Mesodermal cell (in vitro differentiated cells): ENCODE results near the gene BNIP2.
"Not testable (repeated sequence)": the region's sequence is repeated elsewhere in the genome, so short reads cannot be mapped to it uniquely, and the experiment has no call there.

ENCODE experiments used
- H3K27ac ChIP-seq: 2 replicates; pipeline ENCODE4 v1.7.0; 2013; ENCODE audit warnings: mild to moderate bottlenecking, low read depth, low read length, moderate library complexity; ENCODE audit not compliant: severe bottlenecking
- H3K36me3 ChIP-seq: 2 replicates; pipeline ENCODE4 v1.7.1; 2013; ENCODE audit warnings: mild to moderate bottlenecking, low read length, moderate library complexity; ENCODE audit not compliant: control insufficient read depth, insufficient read depth
- H3K4me1 ChIP-seq: one replicate; pipeline ENCODE4 v1.7.1; 2013; ENCODE audit warnings: mild to moderate bottlenecking, low read length; ENCODE audit not compliant: insufficient read depth, control insufficient read depth, poor library complexity, severe bottlenecking
- H3K4me3 ChIP-seq: 2 replicates; pipeline ENCODE4 v1.7.0; 2013; ENCODE audit warnings: low read length, control low read depth, mild to moderate bottlenecking; ENCODE audit not compliant: insufficient read depth, poor library complexity, severe bottlenecking; ENCODE audit errors: extremely low read depth
- H3K9me3 ChIP-seq: 2 replicates; pipeline ENCODE4 v1.7.1; 2013; ENCODE audit warnings: mild to moderate bottlenecking, low read length, moderate library complexity; ENCODE audit not compliant: control insufficient read depth
- WGBS, 2 experiments: methylation state at CpG; one replicate each; pipeline ENCODE4 v1.1.5; 2013; ENCODE audit warnings: missing lambda C conversion rate in 2 of 2; ENCODE audit not compliant: insufficient coverage in 2 of 2; 5-methylcytosine and 5-hydroxymethylcytosine counted together

BNIP2 gene

DNA sequence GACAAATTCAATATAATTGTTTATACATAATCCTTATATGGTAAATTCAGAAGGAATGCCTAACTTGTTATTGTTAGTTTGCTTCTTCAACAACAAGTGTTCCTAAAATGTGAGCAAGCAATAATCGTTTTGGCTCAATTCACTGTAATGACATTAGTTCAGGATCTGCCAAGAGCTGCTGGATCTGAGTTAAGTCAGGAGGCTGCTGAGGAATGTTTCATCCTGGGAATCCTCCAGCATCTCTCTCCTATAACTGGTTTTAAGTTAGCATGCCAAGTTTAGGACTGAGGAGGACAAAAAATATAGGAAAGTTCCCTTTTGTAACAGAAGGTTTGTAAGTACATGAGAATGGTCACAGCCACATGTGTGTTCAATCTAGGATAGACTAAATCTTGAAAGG, 26.9 kb downstream of the BNIP2 start:
- H3K27ac ChIP-seq = no peak overlapping the region
- no peak overlapping the region for H3K4me3 ChIP-seq
- 100% methylated on average over 1 of the region's 1 CpG for WGBS, 2 experiments
- peaks cover 75% of the 10 kb centered on the region for H3K36me3 ChIP-seq
- H3K9me3 ChIP-seq = no peaks in the 10 kb centered on the region
- H3K4me1 ChIP-seq = no peaks in the 10 kb centered on the region

DNA sequence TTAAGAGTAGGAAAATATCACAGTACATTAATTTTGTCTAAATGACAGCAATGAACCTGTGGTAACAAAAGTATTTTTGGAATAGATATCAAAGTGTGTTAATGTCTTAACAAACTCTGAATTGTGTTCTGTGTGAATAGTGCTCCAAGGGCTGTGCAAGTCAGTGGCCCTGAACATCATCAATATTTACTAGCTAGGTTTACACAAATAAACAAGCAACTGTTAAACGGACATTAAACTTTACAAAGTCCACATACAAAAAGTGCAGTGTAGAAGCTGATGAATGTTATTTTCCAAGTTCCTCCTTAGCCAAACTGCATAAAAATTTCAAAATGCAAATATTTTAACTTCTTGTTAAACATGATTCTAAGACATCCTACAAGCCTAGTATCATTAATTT, 29.8 kb downstream of the BNIP2 start:
- Histone ChIP-seq H3K4me3 (no peak overlapping the region), H3K27ac (no peak overlapping the region), H3K36me3 (peaks cover 67% of the 10 kb centered on the region), H3K9me3 (no peaks in the 10 kb centered on the region), H3K4me1 (no peaks in the 10 kb centered on the region)
- WGBS, 2 experiments = 75% methylated on average over 1 of the region's 1 CpG; no CpG with 5 or more reads in 1 of the 2 experiments

DNA sequence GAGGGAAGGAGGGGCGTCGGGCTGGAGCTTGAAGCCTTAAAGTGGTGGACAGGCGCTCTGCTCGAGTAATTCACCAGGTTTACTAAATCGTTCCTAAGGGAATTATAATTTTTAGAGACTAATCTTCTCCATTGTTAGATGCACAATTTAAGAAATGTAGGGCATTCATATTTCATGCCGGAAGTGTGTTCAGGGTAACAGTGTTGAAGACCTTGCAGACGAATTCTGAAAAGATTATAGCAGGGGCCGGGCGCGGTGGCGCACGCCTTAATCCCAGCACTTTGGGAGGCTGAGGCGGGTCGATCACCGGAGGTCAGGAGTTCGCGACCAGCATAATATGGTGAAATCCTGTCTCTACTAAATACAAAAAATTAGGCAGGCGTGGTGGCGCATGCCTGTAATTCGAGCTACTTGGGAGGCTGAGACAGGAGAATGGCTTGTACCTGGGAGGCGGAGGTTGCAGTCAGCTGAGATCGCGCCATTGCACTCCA, 31.4 kb downstream of the BNIP2 start:
- Histone ChIP-seq H3K4me1 (no peaks in the 10 kb centered on the region), H3K4me3 (peak overlapping the region; percentile 83), H3K36me3 (peaks cover 68% of the 10 kb centered on the region), H3K27ac (no peak overlapping the region), H3K9me3 (peaks cover 1% of the 10 kb centered on the region)
- 79 to 92% methylated on average over 11 to 17 of the region's 23 CpGs for WGBS, 2 experiments

DNA sequence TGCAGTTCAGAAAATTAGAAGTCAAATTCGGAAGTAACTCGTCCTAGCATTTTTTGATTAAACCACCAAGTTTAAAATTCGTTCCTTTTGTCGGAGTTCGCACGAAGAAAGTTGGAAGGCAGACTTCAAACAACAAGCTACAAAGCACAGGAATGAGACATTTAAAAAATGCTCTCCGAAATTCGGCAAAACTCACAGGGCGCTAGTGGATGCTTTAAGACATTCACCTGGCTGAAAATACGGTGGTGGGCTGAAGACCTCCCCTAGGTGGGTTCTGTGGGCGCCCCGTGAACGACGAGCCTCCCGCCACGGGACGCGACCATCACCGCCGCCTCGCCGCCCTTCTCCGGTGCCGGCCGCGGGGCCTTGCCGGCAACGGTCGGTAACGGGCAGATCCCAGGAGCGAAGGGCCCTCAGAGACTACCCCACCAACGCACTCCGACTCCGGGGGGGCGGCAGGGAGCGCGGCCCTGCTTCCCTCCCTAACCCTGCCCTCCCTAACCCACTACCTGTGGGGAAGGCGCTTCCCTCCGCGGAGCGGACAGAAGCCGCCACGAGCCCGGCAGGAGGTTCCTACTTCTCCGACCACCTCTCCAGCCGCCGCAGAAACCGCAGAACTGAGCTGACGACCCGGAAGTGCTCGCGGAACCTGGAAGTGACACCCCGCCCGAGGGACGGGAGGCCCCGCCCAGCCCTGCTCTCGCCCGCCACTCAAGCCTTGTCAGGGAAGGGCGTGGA, 32.1 kb downstream of the BNIP2 start, which contains the start of gene GTF2A2:
Gene GTF2A2, minus strand, starts transcription at position 619 of the 738 bp plus-strand sequence. CDS start 5,238 bp downstream, outside the sequence.
- peaks cover 5% of the 10 kb centered on the region for H3K9me3 ChIP-seq
- H3K4me1 ChIP-seq = no peaks in the 10 kb centered on the region
- WGBS, 2 experiments = 0 to 1% methylated on average over 46 to 49 of the region's 59 CpGs
- peaks cover 68% of the 10 kb centered on the region for H3K36me3 ChIP-seq
- peak within 1 kb of the TSS; percentile 83 for H3K4me3 ChIP-seq
- peak within 1 kb of the TSS; percentile 77 for H3K27ac ChIP-seq

DNA sequence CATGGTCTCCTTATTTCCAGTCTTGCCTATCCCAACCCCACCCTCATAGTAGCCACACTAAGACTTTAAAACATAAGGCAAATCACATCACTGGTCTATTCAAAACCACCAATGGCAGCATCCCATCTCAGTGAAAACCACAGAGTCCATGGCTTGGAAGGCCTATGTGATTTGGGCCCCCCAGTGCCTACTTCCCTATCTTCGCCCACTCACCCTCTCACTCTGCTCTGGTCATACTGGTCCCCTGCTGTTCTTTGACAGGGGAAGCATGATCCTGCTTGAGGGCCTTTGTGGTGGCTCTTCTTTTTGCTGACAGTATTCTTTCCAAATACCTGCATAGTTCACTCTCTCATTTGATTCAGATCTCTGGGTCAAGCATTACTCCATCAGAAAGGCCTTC, 35.1 kb downstream of the BNIP2 start:
- Histone ChIP-seq H3K9me3 (peaks cover 5% of the 10 kb centered on the region), H3K36me3 (peaks cover 67% of the 10 kb centered on the region), H3K4me3 (no peak overlapping the region), H3K27ac (no peak overlapping the region), H3K4me1 (peaks cover 8% of the 10 kb centered on the region)
- WGBS, 2 experiments = 80 to 86% methylated on average over 1 of the region's 1 CpG

DNA sequence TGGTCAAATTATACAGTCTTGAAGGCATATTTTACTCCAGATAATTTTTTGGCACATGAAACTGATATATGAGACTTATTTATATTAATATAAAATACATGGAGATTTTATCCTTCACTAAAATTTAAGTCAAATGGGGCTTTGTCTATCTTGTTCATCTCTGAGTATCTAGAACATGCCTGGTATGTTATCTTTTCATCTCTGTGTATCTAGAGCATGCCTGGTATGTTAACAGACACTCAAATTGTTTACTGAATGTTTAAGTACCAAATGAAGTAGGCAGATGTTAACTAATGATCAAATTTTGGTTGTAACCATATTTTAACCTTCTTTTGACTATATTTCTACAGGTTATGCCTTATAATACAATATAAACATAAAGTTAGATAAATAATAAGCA, 39.5 kb downstream of the BNIP2 start:
- Histone ChIP-seq H3K4me3 (no peak overlapping the region), H3K9me3 (peaks cover 5% of the 10 kb centered on the region), H3K27ac (no peak overlapping the region), H3K36me3 (peaks cover 77% of the 10 kb centered on the region), H3K4me1 (peaks cover 8% of the 10 kb centered on the region)

DNA sequence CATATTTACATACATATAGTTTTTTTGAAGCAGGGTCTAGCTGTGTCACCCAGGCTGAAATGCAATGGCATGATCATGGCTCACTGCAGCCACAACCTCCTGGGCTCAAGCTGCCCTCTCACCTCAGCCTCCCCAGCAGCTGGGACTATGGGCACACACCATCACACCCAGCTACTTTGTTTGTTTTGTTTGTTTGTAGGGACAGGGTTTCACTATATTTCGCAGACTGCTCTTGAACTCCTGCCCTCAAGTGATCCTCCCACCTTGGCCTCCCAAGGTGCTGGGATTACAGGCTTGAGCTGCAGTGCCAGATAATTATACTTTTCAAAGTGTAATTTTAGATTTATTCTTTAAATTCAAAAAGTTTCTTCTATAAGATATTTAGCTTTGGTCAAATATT, 42.0 kb downstream of the BNIP2 start:
- Histone ChIP-seq H3K36me3 (peaks cover 68% of the 10 kb centered on the region), H3K4me1 (peaks cover 8% of the 10 kb centered on the region), H3K4me3 (no peak overlapping the region), H3K27ac (no peak overlapping the region), H3K9me3 (no peaks in the 10 kb centered on the region)
- WGBS, 2 experiments = 80% methylated on average over 1 of the region's 1 CpG; no CpG with 5 or more reads in 1 of the 2 experiments

DNA sequence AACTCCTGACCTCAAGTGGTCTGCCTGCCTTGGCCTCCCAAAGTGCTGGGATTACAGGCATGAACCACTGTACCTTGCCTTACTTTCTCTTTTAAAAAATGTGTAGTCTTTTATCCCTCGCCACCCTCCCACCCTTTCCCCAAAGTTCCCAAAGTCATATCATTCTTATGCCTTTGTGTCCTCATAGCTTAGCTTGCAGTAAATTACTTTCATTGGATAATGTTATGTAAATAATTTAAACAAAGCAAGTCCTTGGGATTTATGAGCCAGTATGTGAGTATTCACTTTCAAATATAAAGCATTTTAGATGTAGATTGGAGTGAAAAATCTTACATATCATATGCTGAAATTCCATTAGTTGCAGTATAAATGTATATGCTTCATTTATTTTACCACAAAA, 42.8 kb downstream of the BNIP2 start:
- Histone ChIP-seq H3K9me3 (no peaks in the 10 kb centered on the region), H3K36me3 (peaks cover 63% of the 10 kb centered on the region), H3K4me1 (peaks cover 8% of the 10 kb centered on the region), H3K4me3 (no peak overlapping the region), H3K27ac (no peak overlapping the region)
- WGBS, 2 experiments = no CpG with 5 or more reads among the region's 1 CpG

DNA sequence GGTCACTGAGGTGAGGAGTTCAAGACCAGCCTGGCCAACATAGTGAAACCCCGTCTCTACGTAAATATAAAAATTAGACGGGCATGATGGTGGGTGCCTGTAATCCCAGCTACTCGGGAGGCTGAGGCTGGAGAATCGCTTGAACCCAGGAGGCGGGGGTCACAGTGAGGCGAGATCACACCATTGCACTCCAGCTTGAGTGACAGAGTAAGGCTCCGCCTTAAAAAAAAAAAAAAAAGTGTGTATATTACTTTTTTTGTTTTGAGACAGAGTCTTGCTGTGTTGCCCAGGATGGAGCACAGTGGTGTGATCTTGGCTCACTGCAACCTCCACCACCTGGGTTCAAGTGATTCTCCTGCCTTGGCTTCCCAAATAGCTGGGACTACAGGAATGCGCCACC, 43.3 kb downstream of the BNIP2 start:
- WGBS, 2 experiments = 93 to 94% methylated on average over 8 of the region's 9 CpGs
- H3K36me3 ChIP-seq = peaks cover 63% of the 10 kb centered on the region
- not testable (repeated sequence) for H3K4me3 ChIP-seq, H3K4me1 ChIP-seq, H3K9me3 ChIP-seq, H3K27ac ChIP-seq

DNA sequence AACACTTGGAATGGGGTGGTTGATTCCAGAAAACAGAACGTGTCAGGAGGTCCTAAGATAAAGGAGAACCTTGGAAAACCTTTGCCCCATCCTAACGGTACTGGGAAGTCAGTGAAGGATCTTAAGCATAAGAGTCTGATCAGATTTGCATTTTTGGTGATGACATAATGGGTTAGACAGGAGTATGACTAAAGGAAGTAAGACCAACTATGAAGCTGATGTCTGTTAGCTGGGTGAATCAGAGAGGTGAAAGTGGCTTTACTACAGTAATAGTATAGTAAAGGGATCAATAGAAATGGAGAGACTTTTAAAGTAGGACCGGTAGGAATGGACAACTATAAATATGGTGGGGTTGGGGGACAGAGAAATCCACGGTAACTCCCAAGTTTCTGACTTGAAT, 44.4 kb downstream of the BNIP2 start:
- Histone ChIP-seq H3K4me3 (no peak overlapping the region), H3K9me3 (no peaks in the 10 kb centered on the region), H3K36me3 (peaks cover 61% of the 10 kb centered on the region), H3K4me1 (no peaks in the 10 kb centered on the region), H3K27ac (no peak overlapping the region)
- WGBS, 2 experiments = 94 to 96% methylated on average over 4 of the region's 4 CpGs

DNA sequence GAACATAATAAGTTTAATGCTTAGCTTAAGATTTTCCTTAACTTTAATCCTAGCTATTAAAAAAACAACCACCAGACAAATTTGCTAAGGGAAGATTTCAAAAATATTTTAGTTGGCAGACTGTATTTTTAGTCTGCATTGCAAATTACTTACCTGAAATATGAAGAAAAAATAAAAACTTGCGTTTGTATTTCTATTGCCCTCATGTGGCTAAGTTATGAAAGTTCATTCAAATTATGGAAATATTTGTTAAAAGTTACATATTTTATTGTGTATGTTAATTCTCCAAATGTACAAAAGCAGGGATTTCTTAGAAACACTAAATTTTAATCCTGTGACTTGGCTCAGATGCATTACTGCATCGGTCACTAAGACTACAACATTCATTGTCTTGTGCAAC, 46.8 kb downstream of the BNIP2 start:
- 100% methylated on average over 1 of the region's 2 CpGs; no CpG with 5 or more reads in 1 of the 2 experiments for WGBS, 2 experiments
- H3K27ac ChIP-seq = no peak overlapping the region
- no peaks in the 10 kb centered on the region for H3K9me3 ChIP-seq
- H3K4me3 ChIP-seq = no peak overlapping the region
- peaks cover 66% of the 10 kb centered on the region for H3K36me3 ChIP-seq
- H3K4me1 ChIP-seq = no peaks in the 10 kb centered on the region
